GM21528 (cell line): ENCODE measurements around the gene ARHGAP28.
"Not testable (repeated sequence)": the region's sequence is repeated elsewhere in the genome, so short reads cannot be mapped to it uniquely, and the experiment has no call there.

ENCODE experiments used
- ATAC-seq: cut with Tn5 transposase; IDR thresholded peaks from one replicate; pipeline ENCODE4 v1.9.1; 2021; ENCODE audit warnings: mild to moderate bottlenecking, moderate library complexity; ENCODE audit not compliant: unreplicated experiment, low FRiP score

The ARHGAP28 gene

GRCh38 chr18:6920099-6920955 lies 190.8 kb downstream of the ARHGAP28 start:
- ATAC-seq, result no peak

- ATAC-seq, result no peak
Observed at GRCh38 chr18:6921571-6921970, 192.1 kb downstream of the ARHGAP28 start.

GRCh38 chr18:6923220-6923619 lies 193.7 kb downstream of the ARHGAP28 start:
- no peak for ATAC-seq

- ATAC-seq, result no peak
Observed at GRCh38 chr18:6927153-6927552, 197.6 kb downstream of the ARHGAP28 start.

- no peak for ATAC-seq
Observed at GRCh38 chr18:6928359-6928758, 198.8 kb downstream of the ARHGAP28 start.

GRCh38 chr18:6929370-6930102 lies 200.0 kb downstream of the ARHGAP28 start:
- no peak for ATAC-seq

- ATAC-seq, result no peak
Observed at GRCh38 chr18:6934859-6935258, 205.3 kb downstream of the ARHGAP28 start.

GRCh38 chr18:6938003-6938402 lies 208.5 kb downstream of the ARHGAP28 start:
- no peak for ATAC-seq

GRCh38 chr18:6938403-6938802 lies 208.9 kb downstream of the ARHGAP28 start:
- ATAC-seq, result not testable (repeated sequence)

- no peak for ATAC-seq
Observed at GRCh38 chr18:6939972-6940371, 210.5 kb downstream of the ARHGAP28 start.

GRCh38 chr18:6940451-6940850 lies 210.9 kb downstream of the ARHGAP28 start:
- no peak for ATAC-seq

GRCh38 chr18:6941996-6942395 lies 212.5 kb downstream of the ARHGAP28 start:
- ATAC-seq, result no peak

- ATAC-seq, result no peak
Observed at GRCh38 chr18:6942742-6943141, 213.2 kb downstream of the ARHGAP28 start.

- ATAC-seq, result no peak
Observed at GRCh38 chr18:6943143-6943542, 213.6 kb downstream of the ARHGAP28 start.

GRCh38 chr18:6947338-6948030 lies 218.0 kb downstream of the ARHGAP28 start:
- ATAC-seq, result no peak

GRCh38 chr18:6948281-6949055 lies 219.0 kb downstream of the ARHGAP28 start:
- no peak for ATAC-seq

GRCh38 chr18:6949800-6950586 lies 220.5 kb downstream of the ARHGAP28 start:
- ATAC-seq, result no peak

GRCh38 chr18:6950641-6951040 lies 221.1 kb downstream of the ARHGAP28 start:
- ATAC-seq, result no peak

GRCh38 chr18:6951336-6952090 lies 222.0 kb downstream of the ARHGAP28 start:
- no peak for ATAC-seq
